Suprapubic skin (tissue), 4 donors: ENCODE results near the gene TMEM163. TPM values are rescaled to one million over a fixed set of nuclear protein-coding genes. Genes with fewer than 3 reads are reported as not detected.

Experiments used
- DNase-seq, 2 donors: peaks; one replicate each; pipeline ENCODE4 v3.0.0-alpha.2; 2019; ENCODE audit warnings: low spot score in 2 of 2
- H3K27ac ChIP-seq: fragments of 200-600 bp; sonication (generic); one replicate; pipeline ENCODE4 v1.5.1; 2019
- H3K27me3 ChIP-seq: fragments of 200-600 bp; sonication (generic); one replicate; pipeline ENCODE4 v1.5.1; 2019
- H3K36me3 ChIP-seq: fragments of 200-600 bp; sonication (generic); one replicate; pipeline ENCODE4 v1.5.1; 2019
- H3K4me1 ChIP-seq: fragments of 200-600 bp; sonication (generic); one replicate; pipeline ENCODE4 v1.5.1; 2019
- H3K4me3 ChIP-seq: fragments of 200-600 bp; sonication (generic); one replicate; pipeline ENCODE4 v1.5.1; 2019; ENCODE audit warnings: mild to moderate bottlenecking
- H3K9me3 ChIP-seq: fragments of 200-600 bp; sonication (generic); one replicate; pipeline ENCODE4 v1.5.1; 2019
- CTCF ChIP-seq, 2 donors: fragments of 200-600 bp in 1 of 2; fragments of 450-650 bp in 1 of 2; sonication (generic) in 1 of 2; IDR thresholded peaks; one replicate each; pipeline ENCODE4 v1.5.1; 2016 to 2019; ENCODE audit warnings: antibody characterized with exemption in 2 of 2, mild to moderate bottlenecking in 1 of 2, moderate library complexity in 1 of 2
- EP300 ChIP-seq: sonication (generic); formaldehyde crosslinking; IDR thresholded peaks from one replicate; pipeline ENCODE4 v1.6.1; 2017; ENCODE audit warnings: antibody characterized with exemption
- POLR2A ChIP-seq, 2 donors: fragments of 450-650 bp; IDR thresholded peaks; one replicate each; pipeline ENCODE4 v1.6.1; 2017; ENCODE audit warnings: antibody characterized with exemption in 2 of 2, mild to moderate bottlenecking in 2 of 2, moderate library complexity in 2 of 2
- POLR2AphosphoS5 ChIP-seq, 3 donors: sonication (generic); formaldehyde crosslinking; IDR thresholded peaks; one replicate each; pipeline ENCODE4 v1.6.1; 2017; ENCODE audit warnings: antibody characterized with exemption in 3 of 3
- WGBS: methylation state at CpG from one replicate; pipeline ENCODE4 v1.1.5; 2018; 5-methylcytosine and 5-hydroxymethylcytosine counted together
- total RNA-seq, 4 donors: library from RNA; depleted of rRNA; stranded (reverse); fragments of >200 nt; gene quantifications; one replicate each; pipeline ENCODE4 v1.1.0, GENCODE V29; 2016

TMEM163 gene
- total RNA-seq, 4 donors from 2014 or later, result 0.23 to 0.72 TPM; not detected in 2

DNA sequence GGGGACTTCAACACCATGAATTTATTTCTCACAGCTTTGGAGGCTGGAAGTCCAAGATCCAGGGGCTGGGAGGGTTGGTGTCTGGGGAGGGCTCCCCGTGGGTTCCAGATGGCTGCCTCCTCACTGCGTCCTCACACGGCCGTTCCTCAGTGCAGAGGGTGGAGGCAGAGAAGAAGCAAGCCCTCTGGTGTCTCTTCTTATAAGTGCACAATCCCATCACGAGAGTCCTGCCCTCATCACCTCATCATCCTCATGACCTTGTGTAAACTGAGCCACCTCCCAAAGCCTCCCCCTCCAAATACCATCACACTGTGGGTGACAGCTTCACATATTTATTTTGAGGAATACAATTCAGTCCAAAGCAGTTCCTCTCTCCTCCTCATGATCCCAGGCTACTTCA is 26.3 kb downstream of the TMEM163 start:
- WGBS, result 59% methylated on average over 5 of the region's 5 CpGs
- TF ChIP-seq EP300, result no peak
- no peak for TF ChIP-seq CTCF (IDR thresholded peaks at IDR 0.05)
- no peak for TF ChIP-seq POLR2A (IDR thresholded peaks at IDR 0.05)
- no peak for TF ChIP-seq POLR2AphosphoS5 (IDR thresholded peaks at IDR 0.05)
- Histone ChIP-seq H3K27me3 (no peaks in the 10 kb centered on the region), H3K4me1 (no peaks in the 10 kb centered on the region), H3K36me3 (no peaks in the 10 kb centered on the region), H3K9me3 (no peaks in the 10 kb centered on the region), H3K4me3 (no peak overlapping the region), H3K27ac (no peak overlapping the region)
- no peak for DNase-seq

GRCh38 chr2:134690629-134691215 is 28.1 kb downstream of the TMEM163 start:
- no peak for DNase-seq
- Histone ChIP-seq H3K36me3 (no peaks in the 10 kb centered on the region), H3K9me3 (no peaks in the 10 kb centered on the region), H3K4me1 (no peaks in the 10 kb centered on the region), H3K4me3 (no peak overlapping the region), H3K27me3 (no peaks in the 10 kb centered on the region), H3K27ac (no peak overlapping the region)
- 90% methylated on average over 6 of the region's 6 CpGs for WGBS
- TF ChIP-seq EP300 (no peak), POLR2A (IDR thresholded peaks at IDR 0.05) (no peak), POLR2AphosphoS5 (IDR thresholded peaks at IDR 0.05) (no peak), CTCF (IDR thresholded peaks at IDR 0.05) (no peak)

GRCh38 chr2:134689315-134689714 is 29.5 kb downstream of the TMEM163 start:
- Histone ChIP-seq H3K27ac (no peak overlapping the region), H3K4me3 (no peak overlapping the region), H3K27me3 (no peaks in the 10 kb centered on the region), H3K9me3 (no peaks in the 10 kb centered on the region), H3K4me1 (no peaks in the 10 kb centered on the region), H3K36me3 (no peaks in the 10 kb centered on the region)
- no peak for DNase-seq
- 84% methylated on average over 3 of the region's 3 CpGs for WGBS
- TF ChIP-seq POLR2A (IDR thresholded peaks at IDR 0.05) (no peak), CTCF (IDR thresholded peaks at IDR 0.05) (no peak), POLR2AphosphoS5 (IDR thresholded peaks at IDR 0.05) (no peak), EP300 (no peak)

DNA sequence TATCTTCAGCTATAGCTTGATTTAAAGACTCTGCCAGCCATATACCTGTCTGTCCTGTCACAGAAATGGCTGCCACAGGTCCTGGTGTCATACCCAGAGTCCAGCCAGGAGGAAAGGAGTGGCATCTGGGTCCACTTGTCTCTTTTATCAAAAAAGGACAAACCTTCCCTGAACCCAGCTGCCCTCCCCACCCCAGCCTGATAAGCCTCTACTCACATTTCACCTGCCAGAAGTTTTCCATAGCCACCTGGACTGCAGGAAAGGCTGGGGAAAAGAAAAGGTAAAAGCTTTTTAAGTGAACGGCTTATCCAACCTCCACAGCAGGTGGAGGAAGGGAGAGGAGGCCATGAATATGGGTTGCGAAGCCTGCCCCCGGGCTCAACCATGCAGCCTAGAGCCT is 32.8 kb downstream of the TMEM163 start:
- no peaks in the 10 kb centered on the region for H3K4me1 ChIP-seq
- DNase-seq, result no peak
- TF ChIP-seq POLR2AphosphoS5 (IDR thresholded peaks at IDR 0.05) (no peak), EP300 (no peak), CTCF (IDR thresholded peaks at IDR 0.05) (no peak), POLR2A (IDR thresholded peaks at IDR 0.05) (no peak)
- H3K27ac ChIP-seq, result no peak overlapping the region
- H3K27me3 ChIP-seq, result no peaks in the 10 kb centered on the region
- H3K36me3 ChIP-seq, result no peaks in the 10 kb centered on the region
- WGBS, result 76% methylated on average over 3 of the region's 3 CpGs
- H3K4me3 ChIP-seq, result no peak overlapping the region
- H3K9me3 ChIP-seq, result no peaks in the 10 kb centered on the region

DNA sequence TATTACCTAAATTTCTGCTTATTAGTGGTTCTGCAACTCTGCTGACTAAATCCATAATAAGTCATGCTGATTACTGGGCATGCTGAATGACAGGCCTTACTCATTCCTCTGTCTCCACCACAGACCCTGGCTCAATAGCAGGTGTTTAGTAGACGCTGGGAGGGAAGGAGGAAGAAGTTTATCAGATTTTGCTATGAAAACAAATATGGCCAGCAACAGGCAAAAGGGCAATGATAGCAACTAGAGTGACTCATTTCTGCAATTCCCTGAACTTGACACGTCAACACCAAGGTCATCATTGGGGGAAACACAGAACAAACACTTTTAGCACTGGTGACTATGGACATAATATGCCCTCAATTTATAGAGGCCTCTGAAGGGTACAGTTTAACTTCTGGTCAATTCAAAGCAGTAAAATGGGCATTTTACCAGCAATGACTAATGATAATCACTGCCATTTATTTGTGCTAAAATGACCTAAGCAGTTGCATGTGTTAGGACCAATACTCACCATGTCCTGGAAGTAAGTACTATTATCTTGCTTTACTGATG is 35.2 kb downstream of the TMEM163 start:
- H3K27ac ChIP-seq, result no peak overlapping the region
- no peak for TF ChIP-seq POLR2AphosphoS5 (IDR thresholded peaks at IDR 0.05)
- TF ChIP-seq POLR2A (IDR thresholded peaks at IDR 0.05), result no peak
- TF ChIP-seq EP300, result no peak
- no peak for TF ChIP-seq CTCF (IDR thresholded peaks at IDR 0.05)
- WGBS, result 63% methylated on average over 2 of the region's 2 CpGs
- H3K27me3 ChIP-seq, result no peaks in the 10 kb centered on the region
- H3K4me3 ChIP-seq, result no peak overlapping the region
- no peaks in the 10 kb centered on the region for H3K36me3 ChIP-seq
- H3K9me3 ChIP-seq, result no peaks in the 10 kb centered on the region
- no peak for DNase-seq
- no peaks in the 10 kb centered on the region for H3K4me1 ChIP-seq
